Neural progenitor cell (in vitro differentiated cells): ENCODE results near the gene SH3BP5L. TPM values are rescaled to one million over a fixed set of nuclear protein-coding genes. Genes with fewer than 3 reads are reported as not detected.

Experiments used
- DNase-seq: peaks from one replicate; pipeline ENCODE4 v3.0.0-alpha.2; 2016; ENCODE audit warnings: low spot score
- H2AFZ ChIP-seq: fragments of 200-600 bp; sonication (generic); replicated peaks from 2 replicates; pipeline ENCODE4 v1.6.1; 2016; ENCODE audit warnings: antibody characterized with exemption
- H3F3A ChIP-seq: fragments of 200-600 bp; sonication (generic); 2 replicates; pipeline ENCODE4 v1.6.1; 2016; ENCODE audit warnings: antibody characterized with exemption, low read depth
- H3K27ac ChIP-seq: fragments of 200-600 bp; sonication (generic); 2 replicates; pipeline ENCODE4 v1.5.1; 2016; ENCODE audit warnings: mild to moderate bottlenecking
- H3K27me3 ChIP-seq: fragments of 200-600 bp; sonication (generic); 2 replicates; pipeline ENCODE4 v1.6.1; 2016; ENCODE audit warnings: mild to moderate bottlenecking, moderate library complexity
- H3K36me3 ChIP-seq: fragments of 200-600 bp; sonication (generic); 2 replicates; pipeline ENCODE4 v1.5.1; 2016
- H3K4me1 ChIP-seq: fragments of 200-600 bp; sonication (generic); 2 replicates; pipeline ENCODE4 v1.6.1; 2016; ENCODE audit warnings: mixed run types
- H3K4me2 ChIP-seq: fragments of 200-600 bp; sonication (generic); 2 replicates; pipeline ENCODE4 v1.6.1; 2016
- H3K4me3 ChIP-seq: fragments of 200-600 bp; sonication (generic); 2 replicates; pipeline ENCODE4 v1.5.1; 2016
- H3K79me2 ChIP-seq: fragments of 200-600 bp; sonication (generic); 2 replicates; pipeline ENCODE4 v1.6.1; 2016; ENCODE audit warnings: low read depth
- H3K9ac ChIP-seq: fragments of 200-600 bp; sonication (generic); 2 replicates; pipeline ENCODE4 v1.6.1; 2016
- H3K9me3 ChIP-seq: fragments of 200-600 bp; sonication (generic); 2 replicates; pipeline ENCODE4 v1.5.1; 2016; ENCODE audit warnings: low read depth
- H4K20me1 ChIP-seq: fragments of 200-600 bp; sonication (generic); 2 replicates; pipeline ENCODE4 v1.6.1; 2016; ENCODE audit warnings: low read depth
- H3K27ac Mint-ChIP-seq: 3 replicates; pipeline ENCODE4 v1.8.0; 2021; ENCODE audit warnings: mixed read lengths
- H3K27me3 Mint-ChIP-seq: 2 replicates; pipeline ENCODE4 v1.8.0; 2022; ENCODE audit warnings: low read depth, mild to moderate bottlenecking, inconsistent platforms, moderate library complexity, mixed read lengths; ENCODE audit not compliant: insufficient read depth
- H3K36me3 Mint-ChIP-seq: 3 replicates; pipeline ENCODE4 v1.8.0; 2021; ENCODE audit warnings: mixed read lengths
- H3K4me1 Mint-ChIP-seq: 3 replicates; pipeline ENCODE4 v1.8.0; 2021; ENCODE audit warnings: mixed read lengths
- H3K4me3 Mint-ChIP-seq: 3 replicates; pipeline ENCODE4 v1.8.0; 2021; ENCODE audit warnings: mild to moderate bottlenecking, moderate library complexity, mixed read lengths
- H3K9me3 Mint-ChIP-seq: 3 replicates; pipeline ENCODE4 v1.8.0; 2020; ENCODE audit warnings: mixed read lengths
- CTCF ChIP-seq: fragments of 200-600 bp; sonication (generic); IDR thresholded peaks from 2 replicates; pipeline ENCODE4 v1.5.1; 2017; ENCODE audit warnings: antibody characterized with exemption, mild to moderate bottlenecking
- EZH2 ChIP-seq: fragments of 200-600 bp; sonication (generic); IDR thresholded peaks from 2 replicates; pipeline ENCODE4 v1.6.1; 2017; ENCODE audit warnings: antibody characterized with exemption, mild to moderate bottlenecking, moderate library complexity
- EZH2phosphoT487 ChIP-seq: fragments of 200-600 bp; sonication (generic); IDR thresholded peaks from 2 replicates; pipeline ENCODE4 v1.6.1; 2017; ENCODE audit warnings: antibody characterized with exemption
- total RNA-seq: library from RNA; depleted of rRNA; stranded (reverse); fragments of >200 nt; gene quantifications from 2 replicates; pipeline ENCODE4 v1.2.3, GENCODE V29; 2015; ENCODE audit warnings: low replicate concordance

Gene SH3BP5L
- total RNA-seq, 1 donor from 2014 or later: 9.6 TPM

DNA sequence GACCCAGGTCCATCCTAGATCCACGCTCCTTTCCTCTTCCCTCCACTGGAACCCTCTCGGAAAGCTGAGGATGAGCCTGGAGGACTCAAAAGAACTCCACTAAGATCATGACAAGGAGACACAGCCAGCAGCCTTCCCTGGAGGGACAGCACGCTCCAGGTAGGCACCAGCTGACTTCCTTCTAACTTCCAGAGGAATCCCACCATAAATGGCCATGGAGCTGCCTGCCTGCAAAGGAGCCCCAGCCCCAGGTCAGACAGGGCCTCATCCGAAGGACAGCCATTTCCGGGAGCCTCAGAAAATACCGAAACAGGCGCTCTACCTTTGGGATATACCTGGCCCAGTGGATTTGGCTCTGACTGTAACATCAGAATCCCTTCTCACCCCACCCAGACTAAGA, 4.1 kb downstream of the SH3BP5L start:
- no peaks in the 10 kb centered on the region for H3K36me3 ChIP-seq
- no peak overlapping the region for H3K4me2 ChIP-seq
- no peaks in the 10 kb centered on the region for H3K27me3 ChIP-seq
- peaks cover 5% of the 10 kb centered on the region for H3F3A ChIP-seq
- DNase-seq: no peak
- Mint-ChIP-seq H3K4me1 (peaks cover 23% of the 10 kb centered on the region), H3K27ac (no peak overlapping the region), H3K9me3 (no peaks in the 10 kb centered on the region), H3K27me3 (peaks cover 3% of the 10 kb centered on the region), H3K36me3 (peaks cover 8% of the 10 kb centered on the region), H3K4me3 (no peak overlapping the region)
- TF ChIP-seq EZH2 (no peak), EZH2phosphoT487 (no peak), CTCF (no peak)
- peaks cover 9% of the 10 kb centered on the region for H3K4me1 ChIP-seq
- no peak overlapping the region for H3K27ac ChIP-seq
- no peak overlapping the region for H3K4me3 ChIP-seq
- peaks cover 71% of the 10 kb centered on the region for H3K79me2 ChIP-seq
- H3K9me3 ChIP-seq: no peaks in the 10 kb centered on the region
- no peak overlapping the region for H3K9ac ChIP-seq
- H2AFZ ChIP-seq: no peak overlapping the region
- H4K20me1 ChIP-seq: peaks cover 15% of the 10 kb centered on the region

DNA sequence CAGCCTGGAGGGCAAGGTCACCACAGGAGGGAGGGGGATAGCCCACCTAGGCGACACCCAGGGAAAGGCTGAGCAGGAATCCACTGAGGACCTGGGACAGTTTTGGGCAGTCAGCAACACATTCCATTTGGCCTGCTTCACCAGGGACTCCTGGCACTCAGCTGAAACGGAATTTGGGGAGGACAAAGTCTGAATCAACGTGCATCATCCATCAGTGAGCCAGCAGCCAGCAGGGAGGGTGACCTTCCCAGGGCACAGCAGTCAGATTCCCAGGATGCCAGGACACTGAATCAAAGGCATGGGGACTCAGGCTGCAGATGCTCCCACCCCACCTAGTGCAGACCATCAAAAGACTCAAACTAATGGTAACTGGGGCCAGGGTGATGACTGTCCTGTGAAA, 4.6 kb downstream of the SH3BP5L start:
- Histone ChIP-seq H3F3A (no peaks in the 10 kb centered on the region), H3K27ac (no peak overlapping the region), H3K79me2 (peaks cover 71% of the 10 kb centered on the region), H3K4me2 (no peak overlapping the region), H3K4me1 (peaks cover 9% of the 10 kb centered on the region), H3K27me3 (no peaks in the 10 kb centered on the region), H3K36me3 (no peaks in the 10 kb centered on the region), H3K4me3 (no peak overlapping the region), H3K9me3 (no peaks in the 10 kb centered on the region), H3K9ac (no peak overlapping the region), H2AFZ (no peak overlapping the region), H4K20me1 (peaks cover 15% of the 10 kb centered on the region)
- DNase-seq: no peak
- Mint-ChIP-seq H3K36me3 (peaks cover 10% of the 10 kb centered on the region), H3K4me1 (peaks cover 21% of the 10 kb centered on the region), H3K27ac (no peak overlapping the region), H3K27me3 (peaks cover 3% of the 10 kb centered on the region), H3K9me3 (no peaks in the 10 kb centered on the region), H3K4me3 (no peak overlapping the region)
- TF ChIP-seq EZH2 (no peak), EZH2phosphoT487 (no peak), CTCF (no peak)

DNA sequence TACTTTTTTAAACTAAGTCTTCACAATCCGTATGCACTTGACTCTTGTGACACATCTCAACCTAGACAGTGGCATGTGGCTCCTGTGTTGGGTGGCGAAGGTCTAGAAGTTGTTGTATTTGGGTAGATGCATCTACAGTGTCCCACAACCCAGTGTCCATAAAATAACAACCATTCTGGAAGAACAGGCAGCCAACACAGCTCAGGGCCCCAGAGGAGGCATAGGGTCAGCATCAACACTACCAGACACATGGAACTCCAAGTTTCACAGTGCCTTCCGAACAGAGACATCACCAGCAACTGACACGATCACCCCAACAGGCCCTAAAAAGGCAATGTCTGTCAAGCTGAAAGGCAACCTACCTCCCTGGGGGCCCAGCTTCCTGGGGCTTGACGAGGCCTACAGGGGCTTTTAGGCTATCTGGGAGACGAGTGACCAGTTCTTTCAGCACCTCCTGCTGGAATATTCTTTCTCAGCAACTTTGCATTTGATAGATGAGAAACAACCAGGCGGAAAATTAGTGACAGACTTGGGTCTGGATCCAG, 5.6 kb downstream of the SH3BP5L start:
- H3F3A ChIP-seq: no peaks in the 10 kb centered on the region
- no peak overlapping the region for H3K9ac ChIP-seq
- Mint-ChIP-seq H3K27me3 (peaks cover 3% of the 10 kb centered on the region), H3K27ac (no peak overlapping the region), H3K36me3 (peaks cover 18% of the 10 kb centered on the region), H3K9me3 (no peaks in the 10 kb centered on the region), H3K4me3 (no peak overlapping the region), H3K4me1 (peaks cover 18% of the 10 kb centered on the region)
- no peaks in the 10 kb centered on the region for H3K27me3 ChIP-seq
- no peak for DNase-seq
- H3K27ac ChIP-seq: no peak overlapping the region
- no peaks in the 10 kb centered on the region for H3K36me3 ChIP-seq
- H3K4me1 ChIP-seq: peaks cover 8% of the 10 kb centered on the region
- no peaks in the 10 kb centered on the region for H3K9me3 ChIP-seq
- H3K4me3 ChIP-seq: no peak overlapping the region
- H3K79me2 ChIP-seq: peaks cover 66% of the 10 kb centered on the region
- no peak overlapping the region for H3K4me2 ChIP-seq
- no peak overlapping the region for H2AFZ ChIP-seq
- peaks cover 15% of the 10 kb centered on the region for H4K20me1 ChIP-seq
- TF ChIP-seq CTCF (no peak), EZH2phosphoT487 (no peak), EZH2 (no peak)
